GDM1 (cell line): Measurements from ENCODE around the gene ZNF174.

Source experiments
- DNase-seq: peaks from one replicate; lab custom pipeline; 2025; lab: John Stamatoyannopoulos, UW

ZNF174 gene

DNA sequence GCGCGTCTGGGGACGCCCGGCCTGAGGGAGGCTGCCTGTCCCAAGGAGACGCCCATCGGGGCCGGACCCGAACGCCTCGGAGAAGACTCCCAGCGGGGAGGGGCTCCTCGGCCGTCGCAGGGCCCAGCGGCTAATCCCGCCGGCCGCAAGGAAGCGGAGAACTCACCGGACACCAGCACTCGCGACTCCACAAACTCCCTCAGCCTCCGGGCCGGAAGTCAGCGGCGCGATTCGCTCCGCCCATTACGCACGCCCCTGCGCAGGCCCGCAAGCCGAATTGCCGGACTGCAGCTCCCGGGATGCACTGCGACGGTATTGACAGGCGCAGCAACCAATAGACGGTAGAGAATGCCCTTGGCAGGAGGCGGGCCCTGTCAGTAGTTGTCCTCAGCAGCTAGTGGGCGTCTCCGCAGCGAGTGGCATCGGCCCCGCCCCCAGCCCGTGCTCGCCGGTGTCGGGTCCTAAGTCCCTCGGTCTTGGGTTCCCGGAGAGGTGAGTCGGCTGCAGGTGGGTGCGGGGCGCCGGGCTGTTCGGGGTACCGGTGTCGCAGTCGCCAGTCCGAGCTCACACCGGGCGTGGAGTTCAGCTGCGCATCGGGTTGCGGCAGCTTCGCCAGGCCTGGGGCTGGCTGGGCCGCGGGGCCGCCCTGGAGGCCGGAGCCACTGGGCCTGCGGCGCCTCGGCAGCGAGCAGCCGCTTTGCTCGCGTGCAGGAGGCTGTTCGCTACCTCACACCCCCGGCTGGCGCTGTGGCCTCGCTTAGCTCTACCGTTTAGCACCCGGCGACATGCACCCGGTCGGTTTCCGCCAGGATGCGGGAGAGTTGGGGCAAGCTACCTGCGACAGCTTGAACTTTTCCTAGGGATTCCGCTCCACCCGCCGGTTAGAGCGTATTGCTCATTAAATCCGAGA lies at the start of gene ZNF174, which contains the start of gene ZSCAN32:
Gene ZNF174, plus strand, starts transcription at position 437 of the 910 bp plus-strand sequence. CDS start 790 bp downstream, outside the sequence.
Gene ZSCAN32, minus strand, starts transcription at position 226 of the 910 bp plus-strand sequence. CDS start 3,447 bp downstream, outside the sequence.
- DNase-seq, result peak; percentile 98

GRCh38 chr16:3355589-3355988 lies 45.4 kb upstream of the ZNF174 start, which contains the start of gene OR2C1:
OR2C1 (plus strand) TSS chr16:3355889; CDS start chr16:3355941, 52 bp downstream.
- no peak for DNase-seq

GRCh38 chr16:3356118-3356517 lies 44.9 kb upstream of the ZNF174 start:
- no peak for DNase-seq

DNA sequence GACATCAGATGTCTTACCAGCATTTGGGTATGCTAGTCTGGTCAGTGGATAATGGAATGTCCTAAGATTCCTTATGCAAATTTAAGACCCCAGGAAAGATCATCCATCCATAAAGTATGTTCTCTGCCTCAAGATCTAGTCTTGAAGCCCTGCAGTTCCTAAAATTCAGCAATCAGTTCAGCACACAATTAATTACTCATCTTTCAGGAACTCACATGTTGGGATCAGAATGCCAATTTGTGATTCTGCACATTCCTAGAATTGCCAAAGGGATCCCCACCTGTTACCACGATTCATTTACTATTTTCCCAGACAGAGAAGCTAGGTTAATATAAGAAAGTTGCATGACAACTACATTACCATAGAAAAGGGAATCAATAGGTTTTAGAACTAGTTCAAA lies 42.1 kb upstream of the ZNF174 start:
- DNase-seq, result no peak

DNA sequence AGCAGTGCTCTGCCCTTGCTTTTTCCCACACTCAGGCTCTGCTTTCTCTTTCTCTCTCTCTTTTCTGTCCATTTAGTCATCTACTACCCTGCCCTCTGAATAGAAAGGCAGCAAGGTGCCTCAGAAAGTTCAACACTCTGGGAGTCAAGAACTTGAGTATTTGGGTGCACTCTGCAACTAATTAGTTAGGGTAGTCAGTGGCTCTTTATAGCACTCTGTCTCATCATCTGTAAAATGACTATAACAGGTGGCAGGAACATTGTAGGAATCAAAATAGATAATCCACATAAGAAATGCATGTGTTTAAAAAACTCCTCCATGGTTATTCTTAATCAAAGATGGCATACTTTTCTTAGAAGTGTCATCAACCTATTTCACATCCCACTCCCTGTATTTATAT lies 38.1 kb upstream of the ZNF174 start:
- no peak for DNase-seq

DNA sequence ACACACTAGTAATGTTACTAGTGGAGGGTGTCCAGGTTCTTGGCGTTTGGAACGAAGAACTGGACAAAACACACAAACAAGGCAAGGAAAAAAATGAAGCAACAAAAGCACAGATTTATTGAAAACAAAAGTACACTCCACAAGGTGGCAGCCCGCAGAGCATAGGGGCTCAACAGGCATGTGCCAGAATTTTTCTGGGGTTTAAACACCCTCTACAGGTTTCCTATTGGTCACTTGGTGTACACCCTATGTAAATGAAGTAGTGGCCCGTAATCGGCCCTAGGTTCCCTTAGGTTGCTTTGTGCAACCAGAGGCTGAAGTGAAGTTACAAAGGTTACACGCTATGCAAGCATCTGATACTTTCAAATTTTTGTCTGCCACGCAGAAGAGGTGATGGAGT lies 37.2 kb upstream of the ZNF174 start:
- DNase-seq, result peak; percentile 14

GRCh38 chr16:3364774-3365427 lies 36.1 kb upstream of the ZNF174 start:
- peak; percentile 92 for DNase-seq

- DNase-seq, result no peak
These were observed 31.9 kb upstream of the ZNF174 start for GRCh38 chr16:3369073-3369472.

DNA sequence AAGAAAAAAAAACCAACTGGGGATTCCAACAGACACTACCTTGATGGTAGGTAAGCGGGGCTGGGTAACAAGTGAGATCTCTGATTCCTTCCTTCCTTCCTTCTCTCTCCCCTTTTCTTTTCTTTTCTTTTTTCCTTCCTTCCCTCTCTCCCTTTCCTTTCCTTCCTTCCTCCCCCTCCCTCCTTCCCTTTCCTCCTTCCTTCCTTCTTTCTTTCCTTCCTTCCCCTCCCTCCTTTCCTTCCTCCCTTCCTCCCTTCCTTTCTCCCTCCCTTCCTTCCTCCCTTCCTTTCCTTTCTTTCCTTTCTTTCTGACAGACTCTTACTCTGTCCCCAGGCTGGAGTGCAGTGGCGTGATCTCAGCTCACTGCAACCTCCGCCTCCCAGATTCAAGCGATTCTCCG lies 25.3 kb upstream of the ZNF174 start:
- no peak for DNase-seq

DNA sequence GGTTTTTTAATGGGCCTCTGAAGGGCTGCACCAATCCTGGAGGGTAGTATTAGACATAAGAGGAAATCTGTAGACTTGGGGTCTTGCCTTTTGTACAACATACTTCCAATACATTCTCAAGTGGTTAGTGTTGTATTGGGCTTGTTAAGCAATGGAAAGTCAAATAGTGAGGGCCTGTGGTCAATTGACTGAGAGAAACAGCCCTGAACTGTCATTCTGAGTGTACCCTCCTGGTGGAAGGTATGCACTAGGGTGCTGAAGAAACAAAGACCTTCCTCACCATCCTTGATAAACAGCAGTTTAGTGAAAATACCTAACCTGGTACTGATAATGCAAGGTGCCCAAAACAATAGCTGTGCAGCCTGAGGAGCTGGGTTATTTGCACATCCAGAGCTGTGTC lies 23.1 kb upstream of the ZNF174 start:
- no peak for DNase-seq

GRCh38 chr16:3383045-3383448 lies 18.0 kb upstream of the ZNF174 start:
- DNase-seq, result no peak

- no peak for DNase-seq
These were observed 12.7 kb upstream of the ZNF174 start for GRCh38 chr16:3388325-3388724.

GRCh38 chr16:3389663-3390338 lies 11.2 kb upstream of the ZNF174 start:
- no peak for DNase-seq

GRCh38 chr16:3400446-3400778 lies 603 bp upstream of the ZNF174 start:
- no peak for DNase-seq

DNA sequence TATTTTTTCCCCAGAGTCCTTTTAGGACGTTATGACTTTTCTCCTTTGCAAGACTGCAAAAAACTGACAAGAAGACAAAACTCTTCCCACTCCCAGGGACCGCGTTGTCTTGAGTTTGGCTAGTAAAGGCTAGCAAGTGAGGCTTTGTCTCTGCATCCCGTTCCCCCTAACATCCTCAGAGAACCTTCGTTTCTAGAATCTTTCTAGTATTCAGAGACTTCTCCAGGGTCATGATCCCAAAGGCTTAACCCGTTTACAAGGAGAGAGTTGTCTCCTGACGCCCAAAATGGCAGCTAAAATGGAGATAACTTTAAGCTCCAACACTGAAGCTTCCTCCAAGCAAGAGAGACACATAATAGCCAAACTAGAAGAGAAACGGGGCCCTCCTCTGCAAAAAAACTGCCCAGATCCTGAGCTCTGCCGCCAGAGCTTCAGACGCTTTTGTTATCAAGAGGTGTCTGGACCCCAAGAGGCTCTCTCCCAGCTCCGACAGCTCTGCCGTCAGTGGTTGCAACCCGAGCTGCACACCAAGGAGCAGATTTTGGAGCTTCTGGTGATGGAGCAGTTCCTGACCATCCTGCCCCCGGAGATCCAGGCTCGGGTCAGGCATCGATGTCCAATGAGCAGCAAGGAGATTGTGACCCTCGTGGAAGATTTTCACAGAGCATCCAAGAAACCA lies 843 bp downstream of the ZNF174 start:
- no peak for DNase-seq

DNA sequence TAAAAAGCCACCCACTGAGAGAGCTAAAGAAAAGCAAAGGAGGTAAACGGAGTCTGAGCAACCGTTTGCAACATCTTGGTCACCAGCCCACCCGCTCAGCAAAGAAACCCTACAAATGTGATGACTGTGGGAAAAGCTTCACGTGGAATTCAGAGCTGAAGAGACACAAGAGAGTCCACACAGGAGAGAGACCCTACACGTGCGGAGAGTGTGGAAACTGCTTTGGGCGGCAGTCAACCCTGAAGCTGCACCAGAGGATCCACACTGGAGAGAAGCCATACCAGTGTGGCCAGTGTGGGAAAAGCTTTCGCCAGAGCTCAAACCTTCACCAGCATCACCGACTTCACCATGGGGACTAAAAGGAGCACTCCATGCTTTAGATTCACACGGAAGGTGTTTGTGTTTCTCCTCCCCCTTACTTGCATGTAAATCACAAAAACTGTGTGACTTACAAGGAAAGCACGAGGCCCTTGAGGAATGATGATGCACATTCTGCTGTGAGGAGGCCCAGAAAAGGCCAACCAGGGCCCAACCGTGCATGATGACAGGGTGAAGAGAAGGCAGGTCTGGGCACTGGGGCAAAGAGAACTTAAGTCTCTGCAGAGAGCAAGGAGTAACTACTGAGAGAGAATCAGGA lies 7.7 kb downstream of the ZNF174 start:
- no peak for DNase-seq

DNA sequence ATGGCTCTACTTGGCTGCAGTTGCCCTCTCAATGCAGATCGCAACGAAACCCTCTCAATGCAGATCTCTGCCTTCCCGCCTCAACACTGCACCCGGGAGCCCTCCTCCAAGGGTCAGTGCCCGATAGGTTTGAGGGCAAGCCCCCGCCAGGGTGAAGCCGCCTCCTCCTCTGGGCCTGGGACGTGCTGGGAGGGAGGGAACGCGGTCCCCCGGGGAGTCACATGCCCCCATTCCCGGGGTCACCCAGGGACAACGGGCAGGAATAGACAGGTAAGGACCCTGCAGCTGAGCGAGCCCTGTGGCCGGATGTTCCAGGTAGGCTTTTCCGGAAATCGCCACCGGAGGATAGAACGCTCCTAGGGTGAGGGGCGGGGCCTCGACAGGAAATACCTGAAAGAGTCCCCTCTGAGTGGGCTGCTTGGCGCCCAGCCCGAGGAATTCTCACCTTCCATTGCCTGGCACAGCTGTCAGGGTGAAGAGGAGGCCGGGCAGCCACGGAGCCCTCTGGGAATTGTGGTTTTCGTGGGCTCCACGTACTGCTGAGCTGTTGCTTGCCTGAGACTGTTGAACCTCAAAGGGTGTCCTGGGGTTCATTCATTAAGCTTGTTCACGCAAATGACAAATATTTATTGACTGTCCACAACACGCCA lies 12.8 kb downstream of the ZNF174 start:
- no peak for DNase-seq

- no peak for DNase-seq
These were observed 30.8 kb downstream of the ZNF174 start for GRCh38 chr16:3431779-3432219.

- no peak for DNase-seq
These were observed 33.4 kb downstream of the ZNF174 start for GRCh38 chr16:3434373-3434772.

GRCh38 chr16:3439637-3440036 lies 38.6 kb downstream of the ZNF174 start:
- no peak for DNase-seq
